HepG2 (cell line): ENCODE measurements around the gene NUBP1. TPM values are rescaled to one million over a fixed set of nuclear protein-coding genes. Genes with fewer than 3 reads are reported as not detected.

Experiments
- CREBL2 ChIP-seq: sonication (generic); formaldehyde crosslinking; IDR thresholded peaks from 2 replicates; pipeline ENCODE4 v1.8.1; 2023; ENCODE audit warnings: missing genetic modification reagents, mild to moderate bottlenecking, borderline replicate concordance
- CREM ChIP-seq, 2 experiments: sonication (generic) in 1 of 2; formaldehyde crosslinking in 1 of 2; IDR thresholded peaks; 2 replicates each; pipeline versions ENCODE4 v1.4.0 to v1.6.1; 2016 to 2020; ENCODE audit warnings: antibody characterized with exemption in 1 of 2, mild to moderate bottlenecking in 1 of 2, missing genetic modification reagents in 1 of 2
- IKZF5 ChIP-seq: IDR thresholded peaks from 2 replicates; pipeline ENCODE4 v1.6.1; 2018; ENCODE audit warnings: missing genetic modification reagents, mild to moderate bottlenecking, missing compliant biosample characterization
- NAIF1 ChIP-seq: sonication (generic); formaldehyde crosslinking; IDR thresholded peaks from 2 replicates; pipeline ENCODE4 v1.5.0; 2020; ENCODE audit warnings: mild to moderate bottlenecking, missing genetic modification reagents, borderline replicate concordance
- NFKB2 ChIP-seq: sonication (generic); formaldehyde crosslinking; IDR thresholded peaks from 2 replicates; pipeline ENCODE4 v1.4.0; 2020; ENCODE audit warnings: missing genetic modification reagents, borderline replicate concordance
- PHF5A ChIP-seq: IDR thresholded peaks from one replicate; pipeline ENCODE4 v1.6.1; 2018; ENCODE audit warnings: low read depth, missing genetic modification reagents; ENCODE audit not compliant: unreplicated experiment
- REXO4 ChIP-seq: sonication (generic); formaldehyde crosslinking; IDR thresholded peaks from 2 replicates; pipeline ENCODE4 v1.8.0; 2022; ENCODE audit warnings: missing genetic modification reagents, mild to moderate bottlenecking, borderline replicate concordance
- RFX3 ChIP-seq: IDR thresholded peaks from 2 replicates; pipeline ENCODE4 v1.6.1; 2016; ENCODE audit warnings: missing biosample characterization, missing genetic modification reagents
- THAP8 ChIP-seq: sonication (generic); formaldehyde crosslinking; IDR thresholded peaks from 2 replicates; pipeline ENCODE4 v1.5.1; 2020; ENCODE audit warnings: missing genetic modification reagents, mild to moderate bottlenecking, borderline replicate concordance
- TOPORS ChIP-seq: sonication (generic); formaldehyde crosslinking; IDR thresholded peaks from 2 replicates; pipeline ENCODE4 v1.8.0; 2023; ENCODE audit warnings: mild to moderate bottlenecking, missing genetic modification reagents
- U2AF1 ChIP-seq: fragments of 200-400 bp; formaldehyde crosslinking; optimal IDR thresholded peaks from 2 replicates; pipeline ENCODE3; 2017; ENCODE audit warnings: mild to moderate bottlenecking, low read depth, low read length
- ZHX2 ChIP-seq, 2 experiments: sonication (generic) in 1 of 2; formaldehyde crosslinking in 1 of 2; IDR thresholded peaks; 2 replicates each; pipeline versions ENCODE4 v1.6.1 to v1.9.0; 2014 to 2022; ENCODE audit warnings: antibody characterized with exemption in 1 of 2, borderline replicate concordance in 1 of 2, inconsistent platforms in 1 of 2, low read depth in 1 of 2, missing genetic modification reagents in 1 of 2
- ZNF329 ChIP-seq: sonication (generic); formaldehyde crosslinking; IDR thresholded peaks from 2 replicates; pipeline ENCODE4 v1.9.0; 2021; ENCODE audit warnings: low read depth, mild to moderate bottlenecking, missing genetic modification reagents
- polyA plus RNA-seq, 8 experiments: library from polyadenylated mRNA; depleted of rRNA in 3 of 8; stranded (reverse) in 7 of 8; unstranded in 1 of 8; fragments of >200 nt; fragmentation: Illumina TruSeq in 4 of 8; extraction: Trizol in 4 of 8; gene quantifications; 2 replicates each; pipeline versions ENCODE4 v1.2.1 to v1.2.3, GENCODE V29; 2011 to 2016; ENCODE audit warnings: low read depth in 4 of 8, missing spikeins in 1 of 8, mixed read lengths in 1 of 8; ENCODE audit not compliant: insufficient read depth in 1 of 8
- total RNA-seq, 5 experiments: library from RNA; depleted of rRNA; stranded (reverse); fragments of >200 nt; fragmentation: Illumina TruSeq; extraction: Trizol; gene quantifications; 2 replicates each; pipeline ENCODE4 v1.2.3, GENCODE V29; 2016; ENCODE audit warnings: low read depth in 1 of 5

NUBP1 gene
- total and polyA plus RNA-seq, 2 of the 13 experiments (the other 11 are each of a cell fraction or from before 2014, with no cell fraction given) = 53.5 to 70.4 TPM

GRCh38 chr16:10728003-10728887 lies 15.4 kb upstream of the NUBP1 start (continued):
- TF ChIP-seq ZHX2 (IDR thresholded peaks at IDR 0.05; ENCODE audit: low read depth) = no peak
- no peak for TF ChIP-seq ZHX2 (CRISPR knock-in tag; IDR thresholded peaks at IDR 0.05; ENCODE audit: borderline replicate concordance)
- TF ChIP-seq PHF5A (CRISPR knock-in tag) = peak; percentile 64
- TF ChIP-seq CREM (IDR thresholded peaks at IDR 0.05) = peak; percentile 29; the same call in 1 of the 2 replicates
- TF ChIP-seq CREM (CRISPR knock-in tag; IDR thresholded peaks at IDR 0.05) = no peak
- TF ChIP-seq U2AF1 = no peak
- no peak for TF ChIP-seq RFX3 (CRISPR knock-in tag)
- TF ChIP-seq THAP8 (CRISPR knock-in tag) = no peak
- TF ChIP-seq ZNF329 (CRISPR knock-in tag) = no peak
- TF ChIP-seq NFKB2 (CRISPR knock-in tag) = peak; percentile 83; the same call in 1 of the 2 replicates
- TF ChIP-seq REXO4 (CRISPR knock-in tag) = no peak
- 0 out of 2 replicates have a peak, but pooled peaks have one; percentile 35 for TF ChIP-seq TOPORS
- no peak for TF ChIP-seq NAIF1 (CRISPR knock-in tag)
- peak; percentile 80 for TF ChIP-seq IKZF5 (CRISPR knock-in tag)
- no peak for TF ChIP-seq CREBL2
